Activated naive CD4-positive, alpha-beta T cell treated with anti-CD3 and anti-CD28 coated beads, Interleukin-2, amount 50 U/mL, for 16 hours (primary cell): Measurements from ENCODE around the gene SMS.
"Not testable (repeated sequence)": the region's sequence is repeated elsewhere in the genome, so short reads cannot be mapped to it uniquely, and the experiment has no call there.

Source experiments
- DNase-seq: peaks from one replicate; pipeline ENCODE4 v3.0.0-alpha.2; 2020

SMS gene

DNA sequence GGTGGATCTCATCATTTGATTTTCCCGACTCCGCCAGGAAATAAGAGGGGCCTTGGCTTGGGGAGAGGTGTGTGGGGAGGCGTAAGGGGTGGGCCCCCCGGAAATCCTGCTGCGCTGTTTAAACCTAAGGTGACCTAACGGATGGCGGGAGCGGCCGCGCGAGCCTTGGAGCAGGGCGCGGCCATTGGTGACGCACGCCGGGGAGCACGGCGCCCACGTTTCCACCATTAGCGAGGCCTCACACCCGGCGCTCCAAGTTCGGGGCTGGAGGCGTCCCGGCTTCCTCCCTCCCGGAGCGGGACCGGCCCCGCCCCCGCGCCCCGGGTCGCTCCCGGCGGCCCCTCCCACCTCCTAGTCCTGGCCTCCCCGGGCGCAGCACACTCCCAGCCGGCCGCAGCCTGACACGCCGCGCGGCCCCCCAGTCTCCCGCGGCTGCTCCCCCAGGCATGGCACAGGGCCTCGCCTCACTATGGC, at the start of gene SMS:
TSS of gene SMS (plus strand) at position 354 of the 474 bp plus-strand sequence. CDS start at position 470, 116 bp downstream.
- DNase-seq = peak; percentile 56

DNA sequence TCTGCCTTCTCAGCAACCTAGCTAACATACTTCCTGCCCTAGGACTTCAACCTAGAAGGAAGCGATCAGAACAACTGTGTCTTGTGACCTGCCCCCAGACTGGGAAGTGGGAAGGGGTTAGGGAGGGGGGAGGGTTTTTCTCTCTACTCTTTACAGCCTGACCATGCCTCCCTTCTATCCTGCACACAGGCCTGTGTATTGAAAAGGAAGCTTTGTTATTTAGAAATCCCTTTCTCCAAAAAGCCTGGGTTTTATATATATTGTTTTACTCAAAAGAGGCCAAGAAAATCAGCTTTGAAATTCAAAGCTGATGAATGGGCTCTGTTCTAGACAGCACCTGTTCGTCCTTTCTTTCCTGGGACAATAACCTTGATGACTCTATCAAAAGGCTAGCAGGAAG, 35.2 kb upstream of the SMS start:
- DNase-seq = no peak

DNA sequence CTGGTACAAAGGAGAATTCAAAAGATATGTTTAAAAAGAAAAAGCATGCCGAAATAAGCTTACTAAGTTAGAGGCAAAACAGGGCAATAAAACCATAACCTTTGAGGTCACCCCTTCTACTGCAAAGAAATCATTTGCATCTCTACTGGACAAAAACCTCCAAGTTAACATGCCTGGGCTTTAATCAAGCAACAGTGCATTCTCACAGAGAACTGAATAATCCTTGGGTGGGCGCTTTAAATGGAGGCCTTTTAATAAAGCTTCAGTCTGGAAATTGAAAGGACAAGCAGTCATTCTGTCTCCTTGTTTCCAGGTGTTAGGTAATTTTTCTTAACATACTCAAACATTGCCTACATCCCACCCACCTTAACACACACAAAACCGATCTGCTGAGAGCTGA, 34.6 kb upstream of the SMS start:
- DNase-seq = no peak

DNA sequence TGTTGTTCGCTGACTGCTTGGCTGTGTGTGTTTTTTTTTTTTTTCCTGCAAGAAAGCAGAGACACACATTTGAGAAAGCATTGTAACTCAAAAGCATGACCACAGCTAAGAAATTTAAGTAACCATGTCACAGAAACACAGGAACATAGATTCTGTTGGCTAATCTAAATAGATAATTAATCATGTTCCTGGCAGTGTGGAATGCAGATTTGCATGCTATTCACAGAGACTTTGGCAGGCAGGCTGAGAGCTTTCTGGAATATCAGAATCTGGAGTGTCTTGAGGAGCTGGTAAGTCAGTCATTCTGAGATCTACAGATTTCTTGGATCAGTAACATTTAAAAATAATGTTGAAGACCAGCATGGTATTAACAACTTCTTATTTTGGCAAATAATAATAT, 33.2 kb upstream of the SMS start:
- no peak for DNase-seq

DNA sequence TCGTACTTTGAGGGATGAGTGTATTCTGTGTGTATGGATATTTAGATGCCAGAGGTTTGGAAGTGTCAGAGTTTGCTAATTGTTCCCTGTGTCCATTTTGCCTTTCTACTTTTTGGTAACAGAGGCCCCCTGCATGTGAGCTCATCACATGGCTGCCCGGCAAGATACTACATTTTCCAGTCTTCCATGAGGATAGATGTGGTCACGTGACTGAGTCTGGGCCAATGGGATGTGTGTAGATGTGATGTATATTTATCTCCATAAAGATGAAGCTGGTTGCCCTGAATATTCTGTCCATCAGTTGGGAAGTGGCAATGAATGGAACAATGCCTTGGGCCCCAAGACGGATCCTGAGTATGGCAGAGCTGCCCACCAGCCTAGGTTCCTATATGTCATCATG, 29.0 kb upstream of the SMS start:
- no peak for DNase-seq

DNA sequence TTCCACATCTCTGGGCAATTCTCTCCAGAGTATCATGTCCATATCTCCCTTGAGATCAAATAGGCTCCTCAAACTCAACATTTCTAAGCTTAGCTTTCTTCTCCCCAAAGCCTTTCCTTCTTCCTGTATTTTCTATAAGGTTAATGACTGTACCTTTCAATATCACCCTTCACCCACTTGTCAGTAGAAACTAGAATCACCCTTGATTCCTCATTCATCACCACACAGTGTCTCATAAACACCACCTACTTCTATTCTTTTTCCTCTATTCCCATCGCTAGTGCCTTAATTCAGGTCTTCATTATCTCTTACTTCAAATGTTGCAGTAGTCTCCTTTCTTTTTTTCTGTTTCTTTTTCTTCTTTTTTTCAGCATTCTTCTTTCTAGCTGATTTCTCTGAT, 28.3 kb upstream of the SMS start:
- no peak for DNase-seq

DNA sequence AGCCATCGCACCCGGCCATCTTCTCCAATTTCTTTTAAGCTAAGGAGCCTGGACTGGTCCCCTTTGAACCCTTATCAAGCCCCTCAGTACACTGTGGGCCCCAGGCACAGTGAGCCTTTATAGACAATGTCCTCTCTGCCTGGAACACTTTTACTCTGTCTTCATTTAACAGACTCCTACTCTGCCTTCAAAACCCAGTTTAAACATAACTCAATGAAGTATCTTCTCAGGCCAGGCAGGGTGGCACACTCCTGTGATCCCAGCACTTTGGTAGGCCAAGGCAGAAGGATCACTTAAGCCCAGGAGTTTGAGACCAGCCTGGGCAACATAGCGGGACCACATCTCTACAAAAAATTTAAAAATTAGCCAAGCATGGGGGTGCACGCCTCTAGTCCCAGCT, 27.5 kb upstream of the SMS start:
- DNase-seq = no peak

DNA sequence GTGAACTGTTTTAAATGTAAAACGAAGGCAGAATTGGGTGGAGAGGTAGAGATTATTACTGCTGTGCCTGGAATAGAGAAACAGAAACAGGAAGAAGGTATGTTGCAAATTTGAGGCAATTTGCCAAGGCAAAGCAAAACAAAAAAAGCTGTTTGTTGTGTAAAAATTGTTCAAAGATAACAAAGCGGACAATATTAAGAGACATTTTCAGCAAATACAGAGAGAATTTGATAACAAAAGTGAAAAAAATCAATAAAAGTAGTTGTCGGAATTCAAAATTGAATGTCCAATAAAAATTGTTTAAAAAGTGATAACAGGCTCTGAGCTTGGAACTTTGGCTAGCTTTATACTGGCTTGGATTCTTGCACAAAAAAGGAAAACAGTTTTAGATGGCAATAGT, 14.4 kb upstream of the SMS start:
- DNase-seq = no peak

DNA sequence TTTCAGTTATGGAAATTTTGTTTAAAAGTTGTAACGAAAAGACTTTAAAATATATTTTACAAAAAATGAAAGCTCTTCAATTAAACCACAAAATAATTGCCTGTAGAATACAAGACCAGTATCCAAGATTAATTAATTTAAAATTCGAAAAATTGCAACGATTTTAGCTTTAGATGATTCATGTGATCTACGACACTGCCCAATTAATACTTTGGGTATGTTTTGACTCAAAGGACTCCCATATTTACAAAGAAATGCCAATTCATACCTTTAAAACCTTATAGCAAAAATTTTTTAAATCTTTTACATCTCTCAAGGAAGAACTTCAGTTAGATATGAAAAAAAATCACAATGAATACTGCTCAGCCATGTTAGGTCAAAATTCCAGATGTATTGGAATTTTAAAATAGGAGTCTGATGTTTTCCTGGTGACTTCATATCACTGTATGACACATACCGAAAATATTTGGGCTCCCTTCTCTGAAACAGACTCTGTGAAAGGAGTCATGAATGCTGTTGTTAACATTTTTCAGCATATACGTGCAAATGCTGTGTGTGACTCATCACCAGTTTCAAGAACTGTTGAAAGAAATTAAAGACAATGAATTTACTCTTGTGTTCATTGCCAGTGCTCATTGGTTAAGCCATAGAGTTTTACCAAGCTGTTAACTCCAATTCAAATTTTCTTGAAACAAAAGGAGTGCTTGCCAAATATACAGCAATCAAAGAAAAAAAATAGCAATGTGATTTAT, 13.8 kb upstream of the SMS start:
- DNase-seq = no peak

DNA sequence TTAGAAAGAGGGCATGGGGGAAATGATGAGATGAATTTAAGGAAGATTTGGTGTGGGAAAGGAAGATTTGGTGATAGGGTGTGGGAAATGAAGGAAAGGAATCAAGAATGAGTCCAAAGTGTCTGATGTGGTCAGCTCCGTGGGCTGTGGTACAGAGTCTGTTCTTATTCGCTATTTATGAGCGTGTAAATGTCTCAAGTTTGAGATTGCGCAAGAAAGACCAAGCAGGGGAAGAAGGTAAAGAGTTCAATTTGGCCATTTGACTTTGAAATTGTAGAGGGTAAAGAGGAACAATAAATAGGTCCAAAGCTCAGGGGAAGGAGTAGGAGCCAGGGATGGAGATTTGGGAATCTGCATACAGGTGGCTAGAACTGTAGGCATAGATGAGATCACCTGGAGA, 11.3 kb upstream of the SMS start:
- no peak for DNase-seq

DNA sequence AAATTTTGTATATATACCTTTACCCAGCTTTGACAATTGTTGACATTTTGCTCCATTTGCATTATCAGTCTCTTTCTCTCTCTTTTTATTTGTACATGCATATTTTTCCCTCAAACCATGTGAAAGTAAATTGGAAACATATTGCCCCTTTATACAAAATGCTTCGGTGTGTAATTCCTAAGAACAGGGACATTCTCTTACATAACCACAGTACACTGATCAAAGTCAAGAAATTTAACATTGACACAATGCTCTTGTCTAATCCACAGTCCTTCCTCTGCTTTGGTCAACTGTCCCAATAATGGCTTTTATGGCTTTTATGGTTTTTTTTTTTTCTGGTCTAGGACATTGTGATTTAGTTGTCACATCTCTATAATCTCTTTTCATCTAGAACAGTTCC, 9.5 kb upstream of the SMS start:
- DNase-seq = no peak

DNA sequence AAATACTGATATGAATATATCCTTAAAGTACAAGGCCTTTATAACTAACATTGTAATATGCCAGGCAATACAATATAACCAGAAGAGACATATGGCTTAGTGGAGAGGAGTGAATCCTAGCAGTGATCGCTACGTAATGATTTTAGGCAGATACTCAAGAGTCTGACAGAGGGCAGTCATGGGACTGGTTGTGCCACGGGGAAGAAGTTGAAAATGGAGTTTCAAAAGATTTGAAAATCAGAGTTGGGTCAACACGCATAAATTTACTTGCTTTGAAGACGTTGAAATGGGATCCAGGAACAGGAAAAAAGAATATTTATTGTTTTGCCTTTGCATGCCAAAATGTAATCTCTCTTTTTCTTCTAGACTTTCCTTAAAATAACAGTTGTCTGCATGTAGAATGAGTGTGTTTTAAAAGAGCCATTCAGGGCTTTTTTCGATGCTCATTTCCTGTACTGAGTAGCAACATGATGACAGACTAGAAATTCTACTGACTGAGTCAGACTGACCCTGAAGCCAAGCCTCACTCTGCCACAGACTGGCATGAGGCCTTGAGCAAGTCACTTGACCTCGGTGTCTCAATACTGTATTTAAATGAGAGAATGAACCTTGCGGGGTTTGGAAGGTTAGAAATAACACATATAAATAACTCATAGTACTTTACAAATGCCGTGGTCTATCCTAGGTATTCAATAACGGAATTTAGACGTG, 8.1 kb upstream of the SMS start:
- DNase-seq = no peak

DNA sequence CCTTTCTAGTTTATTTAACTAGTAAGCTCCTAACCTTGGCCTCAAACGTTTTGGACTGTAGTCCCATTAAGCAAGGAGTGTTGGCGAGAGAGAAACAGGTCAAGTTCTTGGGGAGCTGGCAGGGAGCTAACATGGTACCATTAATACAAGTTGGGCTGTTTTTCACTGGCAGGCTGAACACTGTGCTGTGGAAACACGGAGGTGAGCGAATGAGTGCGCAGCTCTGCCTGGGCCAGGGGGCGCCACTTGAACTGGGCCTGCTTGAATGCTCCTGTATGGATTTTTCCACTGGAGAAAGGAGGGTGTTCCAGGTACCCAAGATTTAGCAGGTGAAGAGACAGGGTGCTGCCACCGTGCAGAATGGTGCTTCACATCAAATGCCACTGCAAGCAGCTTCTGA, 7.4 kb upstream of the SMS start:
- no peak for DNase-seq

DNA sequence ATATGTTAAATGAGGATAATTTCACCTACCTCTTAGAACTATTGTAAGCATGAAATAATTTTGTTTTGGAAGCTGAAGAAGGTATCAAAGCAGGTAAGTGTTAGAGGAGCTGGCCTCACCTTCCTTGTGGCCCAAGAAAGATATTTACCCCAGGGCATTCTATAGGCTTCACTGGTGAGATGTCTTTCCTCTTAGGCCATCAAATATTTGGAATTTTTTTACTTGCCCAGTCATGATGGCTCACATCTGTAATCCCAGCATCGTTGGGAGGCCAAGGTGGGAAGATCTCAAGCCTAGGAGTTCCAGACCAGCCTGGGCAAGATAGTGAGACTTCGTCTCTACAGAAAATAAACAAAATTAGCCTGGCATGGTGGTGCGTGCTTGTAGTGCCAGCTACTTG, 6.1 kb upstream of the SMS start:
- DNase-seq = no peak

DNA sequence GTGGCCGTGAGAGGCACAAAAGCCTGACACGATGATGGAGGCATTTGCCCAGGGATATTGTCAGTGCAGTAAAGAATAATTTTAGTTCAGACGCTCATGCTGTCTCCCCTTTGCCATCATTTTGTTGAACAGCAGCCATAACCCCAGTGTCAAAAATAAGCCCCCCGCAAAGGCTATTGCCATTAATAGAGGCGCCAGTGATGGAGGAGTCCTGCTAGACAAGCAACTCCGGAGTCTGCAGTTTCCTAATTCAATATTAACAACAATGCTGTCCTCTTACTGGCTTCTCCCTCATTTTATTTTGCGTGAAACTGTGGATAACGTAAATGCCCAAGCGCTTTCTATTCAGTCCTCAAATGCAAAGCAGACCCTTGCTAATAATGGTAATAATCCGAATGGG, 603 bp upstream of the SMS start:
- DNase-seq = no peak

DNA sequence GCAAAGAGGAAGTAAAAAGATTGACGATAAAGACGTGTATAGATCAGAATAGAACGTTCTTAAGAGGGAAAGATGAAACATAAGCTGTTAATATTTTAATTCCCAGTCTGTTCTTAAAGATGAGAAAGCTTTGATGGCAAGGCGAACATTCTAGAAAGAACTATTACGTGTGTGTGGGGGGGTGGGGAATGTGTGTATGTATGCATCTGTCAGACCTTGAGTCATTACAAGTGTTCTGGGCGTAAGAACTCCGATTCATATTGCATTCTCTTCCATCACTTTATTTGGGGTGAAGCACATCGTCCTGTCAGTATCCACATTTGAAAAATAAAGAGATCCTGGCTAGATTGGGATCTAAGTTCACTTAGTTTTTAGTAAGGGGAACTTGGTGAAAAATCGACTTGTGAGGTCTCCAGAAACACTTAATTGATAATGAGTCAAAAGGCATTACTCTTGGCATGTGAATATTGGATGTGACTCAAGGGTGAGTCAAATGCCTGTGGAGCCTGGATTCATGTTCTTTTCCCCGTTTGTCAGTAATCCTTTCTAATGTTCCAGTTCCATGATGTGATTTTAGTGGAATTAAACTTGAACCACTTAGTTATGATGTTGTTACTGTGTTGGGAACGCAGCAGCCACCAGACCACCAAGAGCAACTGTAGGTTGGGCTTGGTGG, 3.1 kb downstream of the SMS start:
- DNase-seq = no peak

DNA sequence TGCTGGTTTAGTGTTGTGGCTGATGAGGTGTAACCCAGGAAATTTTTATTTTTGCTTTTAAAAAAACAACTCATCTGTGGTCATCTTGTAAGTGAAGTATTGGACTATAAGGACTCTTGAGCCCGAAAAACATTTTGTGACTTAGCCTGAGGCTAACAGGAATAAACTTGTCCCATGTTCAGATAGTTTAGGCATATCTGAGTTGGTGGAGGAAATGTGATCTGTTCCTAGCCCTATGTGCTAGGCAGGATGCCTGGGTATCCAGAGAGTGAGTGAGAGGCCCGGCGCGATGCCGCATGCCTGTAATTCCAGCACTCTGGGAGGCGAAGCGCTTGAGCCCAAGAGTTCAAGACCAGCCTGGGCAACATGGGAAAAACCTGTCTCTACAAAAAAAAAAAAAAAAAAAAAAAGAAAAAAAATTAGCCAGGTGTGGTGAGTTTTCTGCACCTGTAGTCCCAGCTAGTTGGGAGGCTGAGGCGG, 3.7 kb downstream of the SMS start:
- no peak for DNase-seq

DNA sequence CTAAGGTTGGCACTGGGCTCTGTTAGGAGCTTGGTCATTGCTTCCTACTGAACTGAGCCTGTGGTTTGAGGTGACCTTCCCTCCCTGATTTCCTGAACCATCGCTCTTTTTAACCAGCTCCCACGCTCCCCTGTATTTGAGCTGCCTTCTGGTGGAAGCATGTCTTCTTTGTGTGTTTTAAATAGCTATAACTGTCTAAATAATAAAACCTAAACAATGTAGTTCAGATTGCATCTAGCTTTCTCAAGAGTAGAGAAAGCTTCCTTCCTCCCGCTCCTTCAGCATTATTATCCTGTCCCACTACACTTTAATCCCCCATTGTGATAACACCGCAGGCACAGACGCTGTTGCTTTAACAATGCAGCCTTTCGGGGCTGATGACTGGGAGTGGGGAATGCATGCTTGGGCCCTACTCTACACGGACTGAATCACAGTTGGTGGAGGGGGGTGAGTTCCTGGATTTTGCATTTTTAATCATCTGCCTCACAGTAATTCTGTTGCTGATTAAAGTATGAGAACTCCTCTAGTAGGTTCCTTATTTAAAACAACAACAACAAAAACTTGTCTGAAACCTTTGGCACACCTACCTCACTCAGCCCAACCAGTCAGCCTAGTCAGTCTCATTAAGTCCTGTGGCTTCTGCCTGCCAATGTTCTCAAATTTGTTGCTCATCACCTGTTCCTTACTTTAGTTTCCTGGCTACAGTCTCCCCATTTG, 6.6 kb downstream of the SMS start:
- DNase-seq = no peak

DNA sequence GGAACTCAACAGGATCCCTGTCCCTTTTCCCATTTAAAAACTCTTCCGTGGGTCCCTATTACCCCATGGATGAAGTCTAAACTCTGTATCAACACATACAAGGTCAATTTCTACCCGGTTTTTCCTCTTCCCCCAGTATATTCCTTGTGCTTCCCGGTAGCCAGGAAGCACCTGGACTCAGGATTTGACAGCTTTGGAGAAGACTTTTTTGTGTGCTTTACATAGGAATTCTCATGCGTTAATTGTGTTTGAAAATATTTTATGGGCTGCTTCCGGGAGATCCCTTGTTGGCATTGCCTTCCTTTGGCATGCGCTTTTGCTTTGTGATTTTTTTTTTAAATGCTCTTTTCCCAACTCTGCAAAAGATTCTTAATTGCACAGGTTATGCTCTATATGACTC, 7.2 kb downstream of the SMS start:
- no peak for DNase-seq

DNA sequence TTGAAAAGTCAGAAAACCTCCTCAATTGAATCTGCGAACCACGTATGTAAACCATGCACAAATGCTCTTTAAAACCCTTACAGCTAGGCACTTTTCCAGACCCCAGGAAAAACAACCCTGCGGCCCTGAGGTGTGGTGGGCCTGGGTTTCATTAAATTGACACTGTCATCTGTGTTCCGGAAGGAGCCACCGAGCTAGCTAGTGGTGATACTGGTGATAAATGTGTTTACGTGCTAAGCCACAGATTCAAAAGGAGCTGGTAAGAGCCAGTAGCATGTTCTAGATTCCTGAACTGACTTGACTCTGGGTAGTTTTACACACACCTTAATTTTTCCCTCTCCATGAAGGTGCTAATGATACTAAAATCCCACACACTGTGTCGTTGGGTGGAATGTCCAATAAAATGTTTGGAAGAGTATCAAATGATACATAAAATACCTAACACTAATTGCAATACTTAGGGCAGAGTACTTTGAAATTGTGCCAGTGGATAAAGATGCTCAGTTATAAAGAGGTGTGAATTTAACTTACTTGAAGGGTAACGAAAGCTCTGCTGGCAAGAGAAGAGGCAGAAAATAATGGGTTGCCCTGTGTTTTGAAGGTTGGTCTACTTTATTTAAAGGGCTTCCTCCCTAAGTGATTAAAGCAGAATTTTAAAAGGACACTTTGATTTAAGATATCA, 8.5 kb downstream of the SMS start:
- DNase-seq = no peak

DNA sequence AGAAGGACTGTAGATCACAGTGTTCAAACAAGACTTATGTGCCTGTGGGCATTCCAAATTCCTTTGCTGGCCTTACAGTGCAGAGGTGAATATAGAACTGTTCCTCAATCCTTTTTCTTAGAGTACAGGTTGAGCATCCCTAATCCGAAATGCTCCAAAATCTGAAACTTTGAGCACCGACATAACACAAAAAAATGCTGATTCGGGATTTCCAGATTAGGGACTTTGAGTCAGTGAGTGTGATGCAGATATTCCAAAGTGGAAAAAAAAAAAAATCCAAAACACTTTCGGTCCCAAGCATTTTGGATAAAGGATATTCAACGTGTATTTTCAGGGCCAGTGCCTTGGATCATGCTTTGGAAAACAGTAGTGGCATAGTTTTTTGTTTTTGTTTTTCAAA, 9.2 kb downstream of the SMS start:
- no peak for DNase-seq

DNA sequence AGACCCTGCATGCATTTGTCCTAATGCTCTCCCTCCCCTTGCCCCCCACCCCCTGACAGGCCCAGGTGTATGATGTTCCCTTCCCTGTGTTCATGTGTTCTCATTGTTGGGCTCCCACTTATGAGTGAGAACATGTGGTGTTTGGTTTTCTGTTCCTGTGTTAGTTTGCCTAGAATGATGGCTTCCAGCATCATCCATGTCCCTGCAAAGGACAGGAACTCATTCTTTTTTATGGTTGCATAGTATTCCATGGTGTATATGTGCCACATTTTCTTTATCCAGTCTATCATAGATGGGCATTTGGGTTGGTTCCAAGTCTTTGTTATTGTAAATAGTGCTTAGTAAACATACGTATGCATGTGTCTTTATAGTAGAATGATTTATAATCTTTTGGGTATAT, 10.0 kb downstream of the SMS start:
- not testable (repeated sequence) for DNase-seq

DNA sequence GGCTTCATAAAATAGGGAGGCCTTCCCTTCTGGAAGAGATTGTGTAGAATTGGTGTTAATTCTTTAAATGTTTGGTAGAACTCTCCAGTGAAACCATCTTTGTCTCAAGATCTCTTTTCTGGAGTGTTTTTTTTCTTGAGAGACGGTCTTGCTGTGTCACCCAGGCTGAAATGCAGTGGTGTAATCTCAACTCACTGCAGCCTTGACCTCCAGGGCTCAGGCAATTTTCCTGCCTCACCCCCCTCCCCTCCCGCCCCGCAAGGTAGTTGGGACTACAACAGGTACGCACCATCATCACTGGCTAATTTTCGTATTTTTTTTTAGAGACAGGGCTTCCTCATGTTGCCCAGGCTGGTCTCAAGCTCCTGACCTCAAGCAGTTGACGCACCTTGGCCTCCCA, 12.1 kb downstream of the SMS start:
- DNase-seq = no peak
